Activated T-helper 1 cell treated with Interleukin-2 at 50 U/mL for 16 hours (primary cell): ENCODE data around the gene GTPBP10.

Experiments
- DNase-seq: peaks from one replicate; pipeline ENCODE4 v3.0.0-alpha.2; 2020; ENCODE audit warnings: low read depth

GTPBP10 gene

DNA sequence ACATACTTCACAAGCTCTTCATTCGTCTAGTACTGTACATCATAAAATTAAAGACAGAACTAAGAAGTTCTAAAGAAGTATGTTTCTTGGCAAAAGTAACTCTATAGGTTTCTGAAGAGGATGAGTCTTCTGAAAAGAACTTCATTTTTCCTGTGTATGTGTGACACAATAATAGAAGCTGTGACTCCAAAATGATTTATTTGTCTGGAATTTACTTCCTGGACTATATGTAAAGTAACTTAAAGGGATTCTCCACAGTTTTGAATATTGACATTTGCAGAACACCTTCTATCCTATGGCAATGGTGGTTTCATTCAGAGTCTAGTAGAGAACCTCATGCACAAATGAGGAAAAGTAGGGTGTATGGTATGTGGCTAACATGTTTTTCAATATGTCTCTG lies 36.9 kb downstream of the GTPBP10 start:
- no peak for DNase-seq

DNA sequence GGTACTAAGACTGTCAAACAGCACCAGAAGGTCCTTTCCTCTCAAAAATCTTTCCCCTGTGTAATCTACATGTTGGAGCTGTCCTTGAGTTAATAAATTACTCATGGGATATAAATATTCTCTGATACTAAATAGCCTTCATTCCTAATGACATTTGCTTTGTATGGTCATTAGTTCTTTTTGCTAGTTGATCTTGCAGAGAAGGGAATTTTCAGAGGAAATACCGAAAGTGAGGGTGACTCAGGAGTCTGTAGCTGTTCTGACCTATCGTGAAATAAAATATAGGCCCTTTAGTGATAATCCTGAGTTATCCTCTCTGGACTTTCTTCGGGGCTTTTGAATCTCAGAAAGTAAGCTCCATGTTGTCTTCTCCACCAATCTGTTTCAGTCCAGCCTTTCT lies 37.3 kb downstream of the GTPBP10 start:
- DNase-seq, result no peak

DNA sequence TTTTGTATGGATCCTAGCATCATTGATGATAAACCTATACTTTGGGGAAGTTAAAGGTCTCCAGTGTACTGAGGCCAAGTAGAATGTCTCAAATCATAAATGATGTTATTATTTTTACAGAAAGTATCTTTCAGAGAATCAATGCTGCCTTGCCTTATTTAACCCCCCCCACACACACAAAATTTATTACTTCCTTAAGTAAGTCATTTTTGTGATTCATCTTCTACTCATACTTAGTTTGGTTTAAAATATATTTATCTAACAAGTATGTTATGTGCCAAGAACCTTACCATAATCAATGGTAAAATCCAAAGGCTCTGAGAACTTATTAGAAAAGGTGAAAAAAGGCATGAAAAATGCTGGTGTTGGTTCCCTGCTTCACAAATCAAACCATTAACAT lies 37.9 kb downstream of the GTPBP10 start:
- DNase-seq, result no peak

DNA sequence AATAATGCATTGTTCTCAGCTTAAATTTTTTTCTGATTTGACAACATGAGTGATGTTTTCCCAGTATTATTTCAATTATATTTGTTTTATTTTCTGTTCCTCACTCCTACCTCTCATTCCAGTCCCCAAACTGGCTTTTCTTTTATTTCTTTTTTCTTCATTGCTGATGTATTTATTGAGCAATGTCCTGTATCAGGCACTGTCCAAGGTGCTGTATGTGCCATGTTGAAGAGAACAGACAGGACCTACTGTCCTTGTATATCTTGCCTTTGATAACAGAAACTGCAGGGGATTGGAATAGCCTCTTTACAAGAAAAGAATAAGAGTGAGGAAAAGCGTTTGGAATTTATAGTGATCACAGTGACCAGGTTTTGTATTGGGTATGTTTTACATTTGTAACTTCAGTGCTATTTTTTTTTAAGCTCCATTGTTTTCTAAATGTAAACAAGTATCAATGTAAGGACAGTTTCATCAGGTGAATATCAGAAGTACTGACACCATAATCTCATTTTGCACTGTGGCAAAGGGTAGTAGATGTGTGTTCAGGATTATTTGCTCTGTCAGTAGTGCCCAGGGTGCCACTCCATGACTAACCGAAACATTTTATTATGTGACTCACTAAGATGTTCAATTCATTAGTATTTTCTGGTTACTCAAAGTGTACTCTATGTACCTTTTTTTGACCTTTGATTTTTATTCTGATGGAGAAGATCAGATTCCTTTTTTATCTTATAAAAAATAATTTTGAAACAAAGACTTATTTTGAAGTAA lies 41.1 kb downstream of the GTPBP10 start:
- no peak for DNase-seq

DNA sequence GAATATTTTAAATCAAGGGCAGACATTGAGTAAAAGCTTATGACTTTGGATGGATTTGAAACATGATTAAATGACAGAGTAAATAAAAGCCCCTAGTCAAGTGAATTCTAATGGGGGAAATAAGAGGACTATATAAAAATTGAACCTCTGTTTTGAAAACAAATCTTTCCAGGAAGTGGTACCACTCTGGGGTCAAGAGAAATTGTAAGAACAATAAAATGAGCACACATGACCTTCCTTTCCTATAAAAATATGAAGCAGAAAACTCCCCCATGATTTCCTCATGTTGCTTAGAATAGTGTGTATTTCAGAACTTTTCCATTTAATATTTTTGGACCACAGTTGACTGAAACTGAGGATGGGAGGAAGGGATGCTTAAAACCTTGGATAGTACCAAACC lies 44.4 kb downstream of the GTPBP10 start:
- DNase-seq, result no peak

DNA sequence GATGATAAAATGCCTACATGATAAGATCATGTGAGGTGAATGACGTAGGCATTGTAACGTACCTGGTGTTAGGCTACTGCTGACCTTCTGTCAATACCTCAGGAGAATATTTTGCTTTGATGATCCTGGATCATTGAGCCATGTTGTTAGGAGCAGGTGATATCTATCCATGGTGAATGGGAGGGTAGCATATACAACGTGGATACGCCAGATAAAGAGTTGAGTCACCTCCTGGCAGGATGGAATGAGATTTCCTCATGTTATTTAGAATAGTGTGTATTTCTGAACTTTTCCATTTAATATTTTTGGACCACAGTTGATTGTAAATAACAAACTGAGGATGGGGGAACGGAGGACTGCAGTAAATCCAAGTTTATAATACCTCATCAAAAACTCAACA lies 45.0 kb downstream of the GTPBP10 start:
- DNase-seq, result no peak

DNA sequence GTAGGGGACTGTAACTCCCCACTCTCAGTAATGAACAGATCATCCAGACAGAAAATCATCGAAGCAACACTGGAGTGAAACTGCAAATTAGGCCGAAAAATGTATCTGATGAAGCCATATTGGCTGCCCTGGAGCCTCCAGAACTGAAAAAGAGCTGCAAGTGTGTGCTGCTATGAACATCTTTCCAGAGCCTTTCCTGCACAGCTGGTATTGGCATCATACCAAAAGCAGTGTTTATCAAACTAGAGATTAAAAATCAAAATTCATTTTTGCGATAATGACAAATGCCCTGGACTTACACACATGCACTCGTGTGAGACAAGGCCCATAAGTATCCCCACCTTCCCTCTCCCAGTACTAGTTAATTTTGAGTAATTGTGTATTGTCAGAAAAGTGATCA lies 49.9 kb downstream of the GTPBP10 start:
- DNase-seq, result no peak

DNA sequence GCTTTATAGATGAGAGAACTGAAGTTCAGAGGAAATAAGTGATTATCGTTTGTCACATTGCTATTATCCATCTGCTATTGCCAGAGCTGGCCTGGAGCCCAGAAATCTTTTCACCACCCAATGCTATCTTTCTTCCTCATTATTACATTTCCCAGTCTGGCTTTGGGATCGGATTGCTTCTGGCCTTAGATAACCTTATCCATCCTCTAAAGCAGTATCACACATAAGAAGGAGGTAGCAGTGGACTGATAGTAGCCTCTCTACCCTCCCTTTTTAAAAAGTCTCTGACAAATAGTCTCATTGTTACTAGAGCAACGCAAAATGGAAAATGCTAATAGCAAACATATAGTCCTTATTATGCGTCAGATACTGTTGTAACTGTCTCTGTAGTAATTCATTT lies 55.5 kb downstream of the GTPBP10 start:
- no peak for DNase-seq

DNA sequence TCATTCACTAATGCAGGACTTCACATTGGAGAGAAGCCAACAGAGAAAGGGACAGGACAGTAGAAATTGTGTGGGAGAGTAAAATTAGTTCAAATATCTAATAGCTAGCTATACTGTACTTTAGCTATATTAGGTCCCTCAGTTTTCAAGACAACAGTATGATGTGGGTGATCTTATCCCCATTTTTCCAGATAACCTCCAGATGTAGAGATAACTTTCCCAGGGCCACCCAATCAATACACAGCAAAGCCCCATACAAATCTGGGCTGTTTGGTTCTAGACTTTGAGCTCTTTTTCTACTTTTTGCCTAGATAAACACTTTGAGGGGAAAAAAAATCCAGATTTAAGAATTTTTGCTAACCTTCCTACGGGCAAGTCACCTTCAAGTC lies 56.3 kb downstream of the GTPBP10 start:
- DNase-seq, result no peak

DNA sequence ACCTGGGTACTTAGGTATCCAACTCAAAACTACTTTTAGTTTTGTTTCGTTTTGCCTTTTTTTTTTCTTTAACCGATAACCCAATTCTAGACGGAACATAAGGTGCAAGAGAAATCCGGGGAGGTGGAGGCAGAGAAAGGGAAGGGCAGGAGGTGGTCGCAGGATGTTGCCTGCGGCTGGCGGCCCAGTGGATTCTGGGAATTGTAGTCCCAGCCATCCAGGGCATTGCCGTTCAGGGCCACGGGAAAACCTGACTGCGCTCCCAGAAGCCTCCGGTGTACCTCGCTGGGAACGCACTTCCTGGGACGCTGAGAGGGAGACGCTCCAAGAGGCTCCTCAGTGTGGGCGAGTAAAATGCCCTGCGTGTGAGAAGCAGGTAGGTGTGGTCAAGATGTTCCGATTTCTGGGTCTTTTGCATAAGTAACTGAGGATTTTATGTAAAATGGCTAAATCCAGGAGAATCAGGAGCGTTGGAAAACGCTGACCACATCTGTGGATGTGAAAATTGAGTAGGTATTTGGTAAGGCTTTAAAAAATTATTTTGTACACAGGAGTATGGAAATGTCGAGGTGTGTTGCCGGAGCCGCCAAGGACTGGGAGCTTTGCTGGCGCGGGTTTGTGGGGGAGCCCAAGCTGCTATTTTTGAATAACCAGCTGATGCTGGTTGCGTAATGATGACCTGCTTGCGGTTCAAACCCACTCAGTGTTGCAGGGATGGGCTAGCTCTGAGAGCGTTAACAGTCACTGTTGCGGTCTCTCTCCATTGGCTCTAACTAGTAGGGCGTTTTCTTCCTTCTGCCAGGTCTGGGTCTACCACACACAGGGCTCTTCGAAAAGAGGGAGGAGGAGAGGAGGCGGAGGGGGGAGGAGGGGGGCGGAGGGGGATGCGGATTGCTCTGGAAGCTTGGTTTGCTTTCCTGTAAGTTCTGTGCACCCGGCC lies 56.9 kb downstream of the GTPBP10 start, which contains the start of gene CLDN12:
CLDN12 (plus strand) TSS at position 288 of the 940 bp plus-strand sequence. CDS start 9,216 bp downstream, outside the sequence.
- peak; percentile 37 for DNase-seq

DNA sequence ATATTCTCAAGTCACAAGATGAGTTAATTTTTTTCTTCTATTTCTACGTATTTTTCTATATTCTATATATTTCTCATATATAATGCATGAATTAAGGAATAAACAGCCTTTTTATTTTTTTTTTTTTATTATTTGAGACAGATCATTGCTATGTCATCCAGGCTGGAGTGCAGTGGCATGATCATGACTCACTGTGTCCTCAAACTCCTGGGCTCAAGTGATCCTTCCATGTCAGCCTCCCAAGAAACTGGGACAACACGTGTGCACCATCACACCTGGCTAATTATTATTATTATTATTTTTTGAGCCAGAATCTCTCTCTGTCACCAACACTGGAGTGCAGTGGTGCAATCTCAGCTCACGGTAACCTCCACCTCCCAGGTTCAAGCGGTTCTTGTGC lies 58.3 kb downstream of the GTPBP10 start:
- DNase-seq, result no peak

DNA sequence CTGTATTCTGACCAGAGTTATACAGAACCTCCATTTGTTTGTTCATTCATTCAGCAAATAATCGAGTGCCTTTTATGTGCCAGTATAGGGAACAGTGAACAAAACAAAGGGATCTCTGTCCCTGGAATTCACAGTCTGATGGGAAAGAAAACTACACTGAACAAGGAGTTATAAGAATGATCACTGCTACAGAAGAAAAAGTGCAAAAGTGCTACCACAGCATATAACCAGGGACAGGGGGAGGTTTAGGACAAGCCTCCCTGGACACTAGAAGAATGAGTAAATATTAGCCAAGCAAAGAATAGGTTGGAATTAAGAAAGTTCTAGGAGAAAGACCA lies 60.9 kb downstream of the GTPBP10 start:
- DNase-seq, result no peak

DNA sequence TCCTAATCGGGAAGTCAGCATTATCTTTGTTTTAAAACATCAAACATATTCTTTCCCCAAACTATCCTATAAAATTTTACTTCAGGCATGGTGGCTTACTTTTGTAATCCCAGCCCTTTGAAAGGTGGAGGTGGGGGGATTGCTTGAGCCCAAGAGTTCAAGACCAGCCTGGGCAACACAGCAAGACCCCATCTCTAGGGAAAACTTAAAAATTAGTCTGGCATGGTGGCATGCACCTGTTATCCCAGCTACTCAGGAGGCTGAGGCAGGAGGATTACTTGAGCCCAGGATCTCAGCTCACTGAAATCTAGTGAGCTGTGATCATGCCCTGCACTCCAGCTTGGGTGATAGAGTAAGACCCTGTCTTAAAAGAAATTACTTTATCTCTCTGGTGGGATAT lies 61.6 kb downstream of the GTPBP10 start:
- DNase-seq, result no peak

DNA sequence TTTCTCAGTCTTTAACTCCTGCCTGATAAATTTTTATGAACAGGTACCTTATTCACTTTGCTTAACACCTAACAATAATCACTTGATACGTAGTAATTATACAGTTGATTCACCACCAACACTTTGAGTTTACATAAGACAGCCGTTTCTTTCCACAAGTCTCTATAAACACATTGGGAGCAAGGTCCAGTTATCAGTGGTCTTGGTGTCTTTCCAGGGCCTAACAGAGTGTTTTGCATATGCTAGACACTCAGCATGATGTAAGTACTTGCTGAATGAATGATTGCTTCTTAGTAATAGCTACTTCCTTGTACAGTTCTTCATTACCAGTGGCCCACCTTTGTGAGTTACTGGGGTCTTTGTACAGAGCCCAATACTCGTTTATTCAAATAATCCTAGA lies 63.2 kb downstream of the GTPBP10 start:
- no peak for DNase-seq

DNA sequence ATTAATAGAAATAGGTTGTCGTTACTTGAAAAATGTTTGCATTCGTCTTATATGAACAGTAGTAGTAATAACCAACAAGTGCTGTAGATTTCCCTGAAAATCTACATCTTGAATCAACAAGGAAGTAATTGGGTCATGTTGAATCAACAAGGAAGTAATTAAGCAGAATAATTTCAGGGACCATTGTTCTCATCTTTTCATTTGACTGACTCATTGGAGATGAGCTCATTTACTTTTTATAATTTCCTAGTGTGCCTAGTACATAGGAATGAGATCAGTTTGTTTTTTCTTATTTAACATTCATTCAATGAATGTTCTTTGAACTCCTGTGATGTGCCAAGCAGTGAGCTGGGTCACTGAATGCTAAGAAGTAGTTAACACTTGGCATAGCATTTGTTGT lies 65.0 kb downstream of the GTPBP10 start:
- no peak for DNase-seq

DNA sequence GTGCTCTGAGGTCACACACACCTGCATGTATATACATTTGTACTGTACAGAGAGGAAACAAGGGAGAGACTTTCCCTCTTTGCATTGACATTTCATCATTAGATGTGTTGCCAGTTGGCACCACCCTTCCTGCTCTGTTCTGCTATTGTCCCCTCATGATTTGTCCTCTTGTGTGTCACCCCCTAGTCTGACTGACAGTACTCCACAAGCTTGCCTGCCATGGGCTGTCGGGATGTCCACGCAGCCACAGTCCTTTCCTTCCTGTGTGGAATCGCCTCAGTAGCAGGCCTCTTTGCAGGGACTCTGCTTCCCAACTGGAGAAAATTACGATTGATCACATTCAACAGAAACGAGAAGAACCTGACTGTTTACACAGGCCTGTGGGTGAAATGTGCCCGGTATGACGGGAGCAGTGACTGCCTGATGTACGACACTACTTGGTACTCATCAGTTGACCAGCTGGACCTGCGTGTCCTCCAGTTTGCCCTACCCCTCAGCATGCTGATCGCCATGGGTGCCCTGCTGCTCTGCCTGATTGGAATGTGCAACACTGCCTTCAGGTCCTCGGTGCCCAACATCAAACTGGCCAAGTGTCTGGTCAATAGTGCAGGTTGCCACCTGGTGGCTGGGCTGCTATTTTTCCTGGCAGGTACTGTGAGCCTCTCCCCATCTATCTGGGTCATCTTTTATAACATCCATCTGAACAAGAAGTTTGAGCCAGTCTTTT lies 66.1 kb downstream of the GTPBP10 start:
- DNase-seq, result no peak

DNA sequence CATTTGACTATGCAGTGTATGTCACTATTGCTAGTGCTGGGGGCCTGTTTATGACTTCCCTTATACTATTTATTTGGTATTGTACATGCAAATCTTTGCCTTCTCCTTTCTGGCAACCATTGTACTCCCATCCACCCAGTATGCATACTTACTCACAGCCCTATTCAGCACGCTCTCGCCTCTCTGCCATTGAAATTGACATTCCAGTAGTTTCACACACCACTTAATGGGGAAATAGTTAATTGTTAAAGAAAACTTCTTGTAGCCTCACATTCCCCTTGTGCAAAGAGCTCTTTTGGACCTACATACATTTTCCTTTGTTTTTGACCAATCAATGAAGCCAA lies 66.6 kb downstream of the GTPBP10 start:
- no peak for DNase-seq

DNA sequence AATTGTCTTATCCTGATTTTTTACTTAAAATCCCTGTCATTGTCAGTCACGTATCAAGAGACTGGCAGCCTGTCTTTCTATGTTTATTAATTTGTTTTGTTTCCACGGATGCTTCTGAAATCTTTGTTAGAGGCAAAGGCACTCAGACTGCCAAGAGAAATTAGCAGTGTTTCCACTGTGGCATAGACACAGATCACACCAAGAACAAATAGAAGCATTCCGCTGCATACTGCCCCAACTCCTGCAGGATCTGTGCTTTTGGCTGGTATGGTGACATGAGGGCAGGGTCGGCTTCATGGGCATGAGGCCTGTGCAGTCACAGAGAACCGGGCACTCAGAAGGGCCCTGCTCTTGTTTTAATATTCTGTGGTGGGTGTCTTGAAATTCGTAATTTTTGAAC lies 75.1 kb downstream of the GTPBP10 start:
- DNase-seq, result no peak

DNA sequence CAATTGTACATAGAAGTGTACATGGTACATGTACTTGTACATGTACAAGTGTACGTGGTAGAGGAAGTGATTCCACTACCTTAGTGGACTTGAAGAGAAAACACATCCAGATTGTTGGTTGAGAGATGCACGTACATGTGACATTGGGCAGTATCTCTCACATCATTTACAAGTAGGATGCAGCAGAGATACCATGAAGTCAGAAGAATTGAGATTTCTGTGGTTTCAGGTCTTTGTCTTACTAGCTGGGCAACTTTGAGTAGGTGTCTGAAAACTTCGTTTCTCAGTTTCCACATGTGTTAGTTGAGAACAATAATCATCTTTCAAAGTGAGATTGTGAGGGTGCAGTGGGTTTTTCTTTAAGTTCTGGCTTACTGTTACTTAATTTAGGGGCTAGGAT lies 78.2 kb downstream of the GTPBP10 start:
- no peak for DNase-seq

DNA sequence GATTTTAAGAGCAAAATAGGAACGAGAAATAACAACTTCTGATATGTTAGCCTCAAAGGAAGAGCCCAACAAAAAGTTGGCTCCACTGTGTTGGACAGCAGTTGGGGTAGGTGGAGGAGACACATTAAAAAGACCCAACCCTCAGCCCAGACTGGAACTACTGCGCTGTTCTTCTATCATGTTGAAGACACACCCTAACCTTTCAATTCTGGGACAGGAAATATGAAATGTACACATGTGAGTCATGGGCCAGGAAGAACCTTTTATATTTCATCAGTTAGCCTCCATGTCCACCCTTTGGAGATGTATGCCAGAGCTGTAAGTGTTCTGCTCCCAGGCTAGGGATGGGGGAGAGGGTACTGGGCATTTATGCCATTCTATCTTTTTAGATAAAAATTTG lies 78.9 kb downstream of the GTPBP10 start:
- DNase-seq, result no peak

DNA sequence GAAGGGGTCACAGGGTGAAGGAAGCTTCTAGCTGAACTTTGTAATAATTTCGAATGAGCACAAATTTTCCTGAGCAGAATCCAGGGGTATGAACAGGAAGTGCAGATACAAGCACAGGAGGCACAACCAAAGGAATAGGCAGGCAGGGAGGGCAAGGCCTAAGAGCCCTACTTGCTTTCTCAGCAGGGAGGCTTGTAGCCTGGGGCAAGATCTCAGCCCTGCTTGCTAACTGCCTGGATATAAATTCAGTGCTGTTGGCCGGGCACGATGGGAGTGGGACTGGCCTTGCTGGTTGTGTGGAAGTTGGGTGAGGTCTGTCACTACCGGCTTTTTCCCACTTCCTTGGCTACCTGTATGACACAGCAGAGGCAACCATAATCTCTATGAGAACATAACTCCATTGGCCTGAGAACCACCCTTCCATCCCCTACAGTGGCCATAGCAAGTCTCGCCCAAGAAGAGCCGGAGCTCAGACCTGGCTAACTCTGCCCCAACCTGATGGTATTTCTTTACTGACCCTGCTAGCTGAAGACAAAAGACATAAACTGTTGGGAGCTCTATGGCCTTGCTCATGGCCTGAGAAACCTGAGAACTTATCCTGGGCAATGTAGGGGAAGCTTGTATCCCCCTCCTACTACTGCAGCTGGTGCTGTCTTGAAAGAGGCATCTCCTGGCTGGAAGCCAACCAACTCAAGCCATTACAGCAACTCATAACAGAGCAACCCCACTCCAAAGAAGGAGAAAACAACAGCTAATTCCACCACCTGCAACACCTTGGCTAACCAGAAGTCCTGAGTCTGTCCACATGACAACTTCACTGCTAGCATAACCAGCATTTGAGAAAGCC lies 84.3 kb downstream of the GTPBP10 start:
- DNase-seq, result no peak

DNA sequence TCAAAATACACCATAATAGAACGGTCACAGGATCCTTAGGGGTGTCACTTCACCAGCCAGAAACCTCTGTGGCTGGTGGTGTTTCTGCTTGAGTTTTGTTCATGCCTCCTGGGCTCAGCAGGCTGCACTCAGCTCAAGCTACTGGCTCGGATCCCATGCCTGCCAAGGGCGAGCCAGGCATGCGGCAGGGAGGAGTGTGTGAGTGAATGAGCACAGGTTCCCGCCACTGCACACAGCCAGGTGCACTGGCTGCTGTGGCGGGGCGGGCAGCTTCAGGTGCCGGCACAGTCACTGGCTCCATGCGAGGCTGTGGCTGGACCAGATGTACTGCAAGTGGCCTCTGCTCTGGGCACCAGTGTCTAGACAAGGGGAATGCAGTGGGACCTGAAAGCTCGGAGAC lies 86.2 kb downstream of the GTPBP10 start:
- no peak for DNase-seq
